Neural cell (in vitro differentiated cells): ENCODE measurements around the gene GRIA3. TPM values are rescaled to one million over a fixed set of nuclear protein-coding genes. Genes with fewer than 3 reads are reported as not detected.

Source experiments
- H2AFZ ChIP-seq: fragments of 200-600, 300-800 bp; sonication (generic), shearing (Covaris generic); 2 replicates; pipeline ENCODE4 v1.6.0; 2014; ENCODE audit warnings: low read depth, mild to moderate bottlenecking, antibody characterized with exemption, low read length, moderate library complexity
- H3F3A ChIP-seq: fragments of 200-600 bp; shearing (Covaris generic); 2 replicates; pipeline ENCODE4 v1.6.1; 2016; ENCODE audit warnings: mild to moderate bottlenecking, moderate library complexity, mixed read lengths, antibody characterized with exemption, low read length; ENCODE audit not compliant: insufficient read depth, poor library complexity, severe bottlenecking
- H3K27ac ChIP-seq: fragments of 200-600, 300-800 bp; sonication (generic), shearing (Covaris generic); 2 replicates; pipeline ENCODE4 v1.5.1; 2014; ENCODE audit warnings: mild to moderate bottlenecking, low read length, moderate library complexity
- H3K27me3 ChIP-seq: fragments of 300-800, 200-600 bp; sonication (generic), shearing (Covaris generic); 2 replicates; pipeline ENCODE4 v1.6.0; 2014; ENCODE audit warnings: mild to moderate bottlenecking, low read depth, low read length, moderate library complexity; ENCODE audit not compliant: insufficient read depth
- H3K36me3 ChIP-seq: fragments of 300-800, 200-600 bp; sonication (generic), shearing (Covaris generic); 2 replicates; pipeline ENCODE4 v1.5.1; 2014; ENCODE audit warnings: mild to moderate bottlenecking, antibody characterized with exemption, low read length, moderate library complexity; ENCODE audit not compliant: insufficient read depth
- H3K4me2 ChIP-seq: fragments of 300-800, 200-600 bp; sonication (generic), shearing (Covaris generic); 2 replicates; pipeline ENCODE4 v1.6.0; 2014; ENCODE audit warnings: mild to moderate bottlenecking, low read length
- H3K4me3 ChIP-seq: fragments of 300-800, 200-600 bp; sonication (generic), shearing (Covaris generic); 2 replicates; pipeline ENCODE4 v1.5.1; 2014; ENCODE audit warnings: mild to moderate bottlenecking, low read length, moderate library complexity
- H3K79me2 ChIP-seq: fragments of 200-600 bp; shearing (Covaris generic); replicated peaks from 2 replicates; pipeline ENCODE4 v1.6.0; 2014; ENCODE audit warnings: mild to moderate bottlenecking, low read length, moderate library complexity; ENCODE audit not compliant: insufficient read depth
- H3K9ac ChIP-seq: fragments of 300-800, 200-600 bp; sonication (generic), shearing (Covaris generic); 2 replicates; pipeline ENCODE4 v1.6.1; 2016; ENCODE audit warnings: mild to moderate bottlenecking, low read length, mixed read lengths
- H3K9me2 ChIP-seq: fragments of 200-600 bp; shearing (Covaris generic); 2 replicates; pipeline ENCODE4 v1.6.1; 2016; ENCODE audit warnings: mild to moderate bottlenecking, low read length, mixed read lengths; ENCODE audit not compliant: insufficient read depth
- H3K9me3 ChIP-seq: fragments of 200-600, 300-800 bp; sonication (generic), shearing (Covaris generic); 2 replicates; pipeline ENCODE4 v1.6.1; 2016; ENCODE audit warnings: mild to moderate bottlenecking, mixed run types, low read length, moderate library complexity, mixed read lengths
- H4K20me1 ChIP-seq: fragments of 200-600 bp; shearing (Covaris generic); 2 replicates; pipeline ENCODE4 v1.6.1; 2016; ENCODE audit warnings: mild to moderate bottlenecking, mixed run types; ENCODE audit not compliant: insufficient read depth
- EP300 ChIP-seq: fragments of 450-650 bp; conservative IDR thresholded peaks from 2 replicates; pipeline ENCODE4 v1.6.1; 2014; ENCODE audit warnings: antibody characterized with exemption, mild to moderate bottlenecking, moderate library complexity; ENCODE audit not compliant: poor library complexity, severe bottlenecking
- EZH2 ChIP-seq: fragments of 200-600, 300-800 bp; shearing (Covaris generic), sonication (generic); IDR thresholded peaks from 2 replicates; pipeline ENCODE4 v1.6.1; 2014; ENCODE audit warnings: antibody characterized with exemption, low read length, borderline replicate concordance, mild to moderate bottlenecking; ENCODE audit not compliant: insufficient read depth, poor library complexity, severe bottlenecking
- MXI1 ChIP-seq: fragments of 450-650 bp; conservative IDR thresholded peaks from 2 replicates; pipeline ENCODE4 v1.6.1; 2014; ENCODE audit warnings: antibody characterized with exemption, mild to moderate bottlenecking; ENCODE audit not compliant: poor library complexity, severe bottlenecking
- POLR2AphosphoS5 ChIP-seq: IDR thresholded peaks from 2 replicates; pipeline ENCODE4 v1.6.1; 2012
- RAD21 ChIP-seq: fragments of 450-650 bp; conservative IDR thresholded peaks from 2 replicates; pipeline ENCODE4 v1.6.1; 2014; ENCODE audit warnings: antibody characterized with exemption, mild to moderate bottlenecking, moderate library complexity
- SMC3 ChIP-seq: fragments of 450-650 bp; conservative IDR thresholded peaks from 2 replicates; pipeline ENCODE4 v1.6.1; 2014; ENCODE audit warnings: antibody characterized with exemption, mild to moderate bottlenecking, moderate library complexity; ENCODE audit not compliant: poor library complexity
- TAF1 ChIP-seq: IDR thresholded peaks from 2 replicates; pipeline ENCODE4 v1.6.1; 2012; ENCODE audit warnings: low read depth
- polyA plus RNA-seq: library from polyadenylated mRNA; depleted of rRNA; stranded (reverse); fragments of >200 nt; gene quantifications from 2 replicates; pipeline ENCODE4 v1.2.3, GENCODE V29; 2014
- TF ChIP-seq, protein P1 (sequence below): IDR thresholded peaks from 2 replicates; pipeline ENCODE4 v1.6.1; 2012; ENCODE audit warnings: borderline replicate concordance
- TF ChIP-seq, protein P2 (sequence below): fragments of 450-650 bp; IDR thresholded peaks from 2 replicates; pipeline ENCODE4 v1.5.1; 2014; ENCODE audit warnings: antibody characterized with exemption, mild to moderate bottlenecking, moderate library complexity; ENCODE audit not compliant: poor library complexity, severe bottlenecking

The GRIA3 gene
- polyA plus RNA-seq, 1 donor from 2014 or later, result 7.8 TPM

DNA sequence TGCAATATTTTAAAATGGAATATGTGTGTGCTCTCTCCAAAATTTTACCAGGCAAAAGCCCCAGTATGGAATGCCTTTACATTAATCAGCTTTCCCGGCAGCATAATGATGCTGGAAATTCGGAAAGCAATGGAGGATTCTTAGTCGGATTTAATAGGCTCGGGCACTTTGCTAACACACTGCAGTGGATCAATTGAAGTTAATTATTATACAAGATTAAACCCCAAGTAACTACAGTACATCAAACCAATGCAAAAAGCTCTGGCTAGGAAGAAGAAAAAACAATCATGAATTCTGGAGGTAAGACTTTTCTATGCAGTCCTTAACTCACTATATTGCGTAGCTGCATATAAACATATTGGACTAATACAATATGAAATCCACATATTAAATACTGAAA is 43.6 kb upstream of the GRIA3 start:
- H3K27me3 ChIP-seq, result no peaks in the 10 kb centered on the region
- H3K79me2 ChIP-seq, result no peaks in the 10 kb centered on the region
- H3K4me2 ChIP-seq, result no peak overlapping the region
- no peak overlapping the region for H3K9ac ChIP-seq
- no peak overlapping the region for H3K4me3 ChIP-seq
- H3K36me3 ChIP-seq, result no peaks in the 10 kb centered on the region
- no peaks in the 10 kb centered on the region for H3K9me2 ChIP-seq
- TF ChIP-seq EZH2 (no peak), POLR2AphosphoS5 (no peak), SMC3 (no peak), EP300 (no peak), RAD21 (no peak), TAF1 (no peak), MXI1 (no peak)
- TF ChIP-seq, protein P1, sequence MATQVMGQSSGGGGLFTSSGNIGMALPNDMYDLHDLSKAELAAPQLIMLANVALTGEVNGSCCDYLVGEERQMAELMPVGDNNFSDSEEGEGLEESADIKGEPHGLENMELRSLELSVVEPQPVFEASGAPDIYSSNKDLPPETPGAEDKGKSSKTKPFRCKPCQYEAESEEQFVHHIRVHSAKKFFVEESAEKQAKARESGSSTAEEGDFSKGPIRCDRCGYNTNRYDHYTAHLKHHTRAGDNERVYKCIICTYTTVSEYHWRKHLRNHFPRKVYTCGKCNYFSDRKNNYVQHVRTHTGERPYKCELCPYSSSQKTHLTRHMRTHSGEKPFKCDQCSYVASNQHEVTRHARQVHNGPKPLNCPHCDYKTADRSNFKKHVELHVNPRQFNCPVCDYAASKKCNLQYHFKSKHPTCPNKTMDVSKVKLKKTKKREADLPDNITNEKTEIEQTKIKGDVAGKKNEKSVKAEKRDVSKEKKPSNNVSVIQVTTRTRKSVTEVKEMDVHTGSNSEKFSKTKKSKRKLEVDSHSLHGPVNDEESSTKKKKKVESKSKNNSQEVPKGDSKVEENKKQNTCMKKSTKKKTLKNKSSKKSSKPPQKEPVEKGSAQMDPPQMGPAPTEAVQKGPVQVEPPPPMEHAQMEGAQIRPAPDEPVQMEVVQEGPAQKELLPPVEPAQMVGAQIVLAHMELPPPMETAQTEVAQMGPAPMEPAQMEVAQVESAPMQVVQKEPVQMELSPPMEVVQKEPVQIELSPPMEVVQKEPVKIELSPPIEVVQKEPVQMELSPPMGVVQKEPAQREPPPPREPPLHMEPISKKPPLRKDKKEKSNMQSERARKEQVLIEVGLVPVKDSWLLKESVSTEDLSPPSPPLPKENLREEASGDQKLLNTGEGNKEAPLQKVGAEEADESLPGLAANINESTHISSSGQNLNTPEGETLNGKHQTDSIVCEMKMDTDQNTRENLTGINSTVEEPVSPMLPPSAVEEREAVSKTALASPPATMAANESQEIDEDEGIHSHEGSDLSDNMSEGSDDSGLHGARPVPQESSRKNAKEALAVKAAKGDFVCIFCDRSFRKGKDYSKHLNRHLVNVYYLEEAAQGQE, result no peak
- TF ChIP-seq, protein P2, sequence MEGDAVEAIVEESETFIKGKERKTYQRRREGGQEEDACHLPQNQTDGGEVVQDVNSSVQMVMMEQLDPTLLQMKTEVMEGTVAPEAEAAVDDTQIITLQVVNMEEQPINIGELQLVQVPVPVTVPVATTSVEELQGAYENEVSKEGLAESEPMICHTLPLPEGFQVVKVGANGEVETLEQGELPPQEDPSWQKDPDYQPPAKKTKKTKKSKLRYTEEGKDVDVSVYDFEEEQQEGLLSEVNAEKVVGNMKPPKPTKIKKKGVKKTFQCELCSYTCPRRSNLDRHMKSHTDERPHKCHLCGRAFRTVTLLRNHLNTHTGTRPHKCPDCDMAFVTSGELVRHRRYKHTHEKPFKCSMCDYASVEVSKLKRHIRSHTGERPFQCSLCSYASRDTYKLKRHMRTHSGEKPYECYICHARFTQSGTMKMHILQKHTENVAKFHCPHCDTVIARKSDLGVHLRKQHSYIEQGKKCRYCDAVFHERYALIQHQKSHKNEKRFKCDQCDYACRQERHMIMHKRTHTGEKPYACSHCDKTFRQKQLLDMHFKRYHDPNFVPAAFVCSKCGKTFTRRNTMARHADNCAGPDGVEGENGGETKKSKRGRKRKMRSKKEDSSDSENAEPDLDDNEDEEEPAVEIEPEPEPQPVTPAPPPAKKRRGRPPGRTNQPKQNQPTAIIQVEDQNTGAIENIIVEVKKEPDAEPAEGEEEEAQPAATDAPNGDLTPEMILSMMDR, result no peak
- no peaks in the 10 kb centered on the region for H3F3A ChIP-seq
- no peaks in the 10 kb centered on the region for H4K20me1 ChIP-seq
- H3K9me3 ChIP-seq, result no peaks in the 10 kb centered on the region
- H3K27ac ChIP-seq, result no peak overlapping the region
- H2AFZ ChIP-seq, result no peak overlapping the region

GRCh38 chrX:123140904-123141303 is 43.2 kb upstream of the GRIA3 start:
- TF ChIP-seq, protein P2, result no peak
- H3K27ac ChIP-seq, result no peak overlapping the region
- H3K9me3 ChIP-seq, result no peaks in the 10 kb centered on the region
- H3K4me2 ChIP-seq, result no peak overlapping the region
- no peak overlapping the region for H3K9ac ChIP-seq
- no peaks in the 10 kb centered on the region for H3F3A ChIP-seq
- H4K20me1 ChIP-seq, result no peaks in the 10 kb centered on the region
- H3K4me3 ChIP-seq, result no peak overlapping the region
- no peaks in the 10 kb centered on the region for H3K79me2 ChIP-seq
- H3K36me3 ChIP-seq, result no peaks in the 10 kb centered on the region
- H3K27me3 ChIP-seq, result no peaks in the 10 kb centered on the region
- no peaks in the 10 kb centered on the region for H3K9me2 ChIP-seq
- H2AFZ ChIP-seq, result no peak overlapping the region
